GM12874 (cell line): ENCODE measurements around the gene CTDSPL2.

Experiments used
- CTCF ChIP-seq: IDR thresholded peaks from 2 replicates; pipeline ENCODE4 v1.5.1; 2011; ENCODE audit warnings: low read depth, mild to moderate bottlenecking, control low read depth, low read length, moderate library complexity; ENCODE audit not compliant: insufficient read depth

CTDSPL2 gene

GRCh38 chr15:44569316-44569715 is 141.9 kb downstream of the CTDSPL2 start:
- no peak for TF ChIP-seq CTCF

- TF ChIP-seq CTCF, result no peak
Measured at GRCh38 chr15:44570361-44570760, 142.9 kb downstream of the CTDSPL2 start.

- no peak for TF ChIP-seq CTCF
Measured at GRCh38 chr15:44573386-44573785, 146.0 kb downstream of the CTDSPL2 start.

- TF ChIP-seq CTCF, result no peak
Measured at GRCh38 chr15:44574734-44575133, 147.3 kb downstream of the CTDSPL2 start.
